Amygdala (tissue), 56 donors: ENCODE data around the gene SFXN5.
A peak's percentile ranks its signal among the peaks of the same experiment; 100 is the strongest.
"Not testable (repeated sequence)": the region's sequence is repeated elsewhere in the genome, so short reads cannot be mapped to it uniquely, and the experiment has no call there.

Experiments
- DNase-seq, 56 donors: peaks; one replicate each; lab custom pipeline; 2025; lab: John Stamatoyannopoulos, UW

The SFXN5 gene

GRCh38 chr2:73103018-73103542 lies 31.6 kb upstream of the SFXN5 start:
- peak in 1 of 56 donors; percentile 12 for DNase-seq

GRCh38 chr2:73101626-73102256 lies 30.2 kb upstream of the SFXN5 start:
- DNase-seq = no peak

DNA sequence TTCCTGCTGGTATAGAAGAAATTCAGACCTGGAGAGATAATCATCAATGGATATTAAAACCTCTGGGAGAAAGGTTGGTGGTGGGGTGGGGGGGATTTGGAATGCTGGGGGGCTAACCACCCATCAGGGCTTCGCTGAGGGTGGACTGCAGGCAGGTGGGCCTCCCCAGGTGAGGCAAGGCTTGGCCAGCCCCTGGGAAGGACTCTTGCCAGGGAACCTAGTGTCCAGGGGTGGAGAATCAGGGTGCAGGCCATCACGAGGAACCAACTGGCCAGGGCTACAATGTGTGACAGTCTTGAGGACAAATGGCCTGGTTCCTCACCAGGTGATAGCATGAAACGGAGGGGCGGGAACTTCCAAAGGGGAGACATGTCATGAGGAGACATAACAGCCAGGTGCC lies 29.4 kb upstream of the SFXN5 start:
- DNase-seq = no peak

DNA sequence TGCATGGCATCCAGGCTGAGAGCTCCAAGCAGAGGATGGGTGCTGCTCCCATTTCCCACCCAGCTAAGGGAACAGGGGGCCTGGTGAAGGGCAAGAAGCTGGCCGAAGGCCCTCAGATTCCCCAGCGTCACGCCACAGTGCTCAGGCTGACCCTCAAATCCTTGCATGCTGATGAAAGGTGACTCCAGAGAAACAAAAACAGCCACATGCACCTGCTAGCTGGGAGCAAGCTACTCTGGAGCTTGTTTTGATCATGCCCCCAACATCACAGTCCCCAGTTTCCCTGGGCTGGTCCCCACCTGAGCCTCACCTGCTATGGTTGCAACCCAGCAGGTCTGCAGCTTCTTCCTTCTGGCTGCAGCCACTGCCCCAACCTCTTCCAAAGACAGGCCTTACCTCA lies 28.0 kb upstream of the SFXN5 start:
- DNase-seq = no peak

GRCh38 chr2:73095910-73096309 lies 24.4 kb upstream of the SFXN5 start:
- DNase-seq = no peak

GRCh38 chr2:73093601-73094218 lies 22.2 kb upstream of the SFXN5 start:
- not testable (repeated sequence) for DNase-seq

DNA sequence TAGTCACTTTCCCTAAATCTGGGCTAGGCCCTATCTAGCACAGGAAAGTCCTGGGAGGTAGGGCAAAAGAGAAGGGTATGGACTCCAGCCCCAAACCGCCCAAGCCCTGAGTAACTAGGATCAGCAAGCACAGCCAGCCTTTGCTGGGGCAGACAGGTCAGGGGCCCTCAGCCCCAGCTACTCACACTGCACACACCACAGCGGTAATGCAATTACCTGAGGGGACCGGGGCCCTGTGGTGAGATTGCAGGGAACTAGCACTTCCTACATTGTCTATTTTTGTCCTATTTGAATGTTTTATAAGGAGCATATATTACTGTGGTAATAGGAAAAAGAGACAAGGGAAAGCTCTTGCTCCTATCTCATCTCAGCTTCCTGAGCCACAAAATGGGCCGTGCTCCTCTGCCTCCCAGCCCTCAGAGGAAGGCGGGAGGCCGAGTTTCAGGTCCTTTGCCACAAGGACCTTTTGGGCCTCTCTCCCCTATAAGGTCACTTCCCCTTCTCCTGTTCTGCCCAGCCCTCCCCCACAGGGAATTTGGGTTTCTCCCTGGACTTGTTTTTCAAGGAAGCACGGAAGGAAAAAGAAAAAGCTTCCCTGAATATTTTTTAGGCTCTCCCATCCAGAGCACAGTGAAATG lies 20.8 kb upstream of the SFXN5 start:
- DNase-seq = no peak

DNA sequence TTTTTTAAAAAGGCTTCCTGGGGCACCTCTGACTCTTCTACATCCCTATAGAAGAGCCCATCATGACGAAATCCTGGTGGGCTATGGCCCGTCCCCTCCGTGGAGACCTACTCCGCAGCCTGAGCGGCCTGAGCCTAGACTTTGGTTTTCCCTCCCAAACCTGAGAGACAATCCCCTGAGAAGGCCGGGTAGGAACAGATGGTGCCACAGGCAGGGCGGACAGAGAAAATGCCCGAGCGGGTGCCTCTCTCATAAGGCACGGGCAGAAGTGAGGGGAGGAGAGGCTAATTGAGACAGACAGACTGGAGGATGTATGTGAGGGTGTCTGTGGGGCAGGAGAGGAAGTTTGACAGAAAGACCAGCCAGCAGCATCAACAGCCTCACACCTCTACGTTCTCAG lies 20.2 kb upstream of the SFXN5 start:
- DNase-seq = no peak

DNA sequence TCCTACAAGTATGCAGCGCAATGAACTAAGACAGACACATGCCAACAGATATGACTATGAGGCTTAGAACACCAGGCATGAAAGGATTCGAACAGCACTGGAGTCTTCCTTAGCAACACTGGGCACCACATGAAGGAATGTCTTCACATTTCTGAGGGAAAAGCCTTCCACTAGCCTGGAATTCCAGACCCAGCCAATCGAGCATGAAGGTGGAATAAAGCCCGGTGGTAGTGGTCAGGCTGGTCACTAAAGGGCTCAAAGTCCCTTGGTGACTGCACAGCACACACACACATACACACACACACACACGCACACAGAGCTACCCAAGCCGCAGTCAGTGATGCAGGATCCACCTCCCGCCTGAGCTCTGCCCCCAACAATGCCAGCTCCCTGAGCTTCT lies 19.7 kb upstream of the SFXN5 start:
- DNase-seq = no peak

GRCh38 chr2:73089270-73090030 lies 17.9 kb upstream of the SFXN5 start:
- DNase-seq = no peak

DNA sequence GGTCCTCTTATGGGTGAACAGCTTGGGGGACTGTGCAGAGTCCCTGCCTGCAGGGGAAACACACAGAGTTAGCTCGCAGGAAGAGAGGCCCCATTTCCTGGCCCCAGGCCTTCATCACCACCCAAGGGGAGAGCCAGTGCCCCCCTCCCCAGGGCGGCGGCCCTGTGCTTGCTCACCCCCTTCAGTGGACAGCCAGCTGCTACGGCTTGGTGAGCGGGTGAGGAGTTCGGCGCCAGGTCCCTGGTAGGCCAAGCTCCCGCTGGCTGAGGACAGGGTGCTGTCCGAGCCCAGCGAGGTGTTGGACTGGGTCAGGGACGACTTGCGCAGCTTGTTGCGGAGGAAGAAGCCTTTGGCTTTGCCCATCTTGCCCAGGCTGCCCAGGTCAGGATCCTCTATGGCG lies 17.2 kb upstream of the SFXN5 start:
- no peak for DNase-seq

DNA sequence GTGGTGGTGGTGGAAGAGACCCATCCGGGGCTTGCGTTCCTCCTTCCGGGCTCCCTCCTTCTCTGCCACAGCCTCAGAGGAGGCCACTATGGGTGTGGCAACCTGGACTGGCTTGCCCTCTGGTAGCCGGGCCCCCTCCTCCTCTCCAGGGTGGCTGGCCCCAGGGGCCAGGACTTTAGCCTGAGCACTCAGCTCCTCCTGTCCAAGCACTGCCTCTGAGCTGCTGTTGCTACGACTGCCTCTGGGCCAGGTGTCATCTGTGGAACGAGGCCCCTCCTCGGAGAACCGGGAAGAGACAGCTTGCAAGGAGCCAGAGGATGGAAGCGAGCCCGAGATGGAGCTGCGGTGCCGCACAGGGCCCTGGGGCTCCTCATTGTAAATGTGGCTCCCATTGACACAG lies 16.7 kb upstream of the SFXN5 start:
- DNase-seq = no peak

DNA sequence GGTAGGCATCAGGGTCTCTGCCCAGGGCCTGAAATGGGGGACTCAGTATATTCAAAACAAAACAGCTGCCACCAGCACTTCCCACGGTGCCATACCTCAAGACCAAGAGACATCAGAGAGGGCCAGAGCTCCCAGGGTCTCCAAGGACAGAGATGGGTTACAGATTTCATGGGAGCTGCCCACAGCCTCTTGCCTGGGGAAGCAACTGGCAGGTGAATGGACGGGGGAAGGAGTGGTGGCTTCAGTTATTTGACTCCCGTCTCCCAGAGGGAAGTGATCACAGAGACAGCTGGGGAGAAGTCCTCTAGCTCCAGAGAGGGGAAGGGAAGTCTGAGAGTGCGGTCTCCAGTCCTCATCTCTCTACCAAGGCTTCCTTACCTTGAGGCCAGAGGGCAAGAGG lies 15.8 kb upstream of the SFXN5 start:
- DNase-seq = no peak

GRCh38 chr2:73085691-73086090 lies 14.2 kb upstream of the SFXN5 start:
- peak in 53 of 56 donors; percentile 9 to 92 (median 57) for DNase-seq

DNA sequence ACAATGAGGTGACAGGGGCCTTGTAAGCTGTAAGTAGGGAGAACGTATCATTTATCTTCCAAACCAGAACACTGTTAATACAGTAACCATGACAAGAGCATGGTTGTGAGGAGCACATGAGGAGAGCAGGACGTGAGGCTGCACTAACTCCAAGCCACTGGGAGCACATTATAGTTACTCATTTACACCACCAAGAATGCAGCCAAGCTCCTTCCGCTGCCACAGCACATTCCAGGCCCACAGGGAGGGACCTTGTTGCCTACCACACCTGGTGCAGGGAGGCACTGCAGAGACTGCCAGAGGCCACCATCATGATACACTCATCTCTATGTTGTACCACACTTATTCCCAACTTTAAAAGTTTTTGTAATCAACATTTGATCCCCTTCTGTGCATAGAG lies 13.5 kb upstream of the SFXN5 start:
- DNase-seq = no peak

DNA sequence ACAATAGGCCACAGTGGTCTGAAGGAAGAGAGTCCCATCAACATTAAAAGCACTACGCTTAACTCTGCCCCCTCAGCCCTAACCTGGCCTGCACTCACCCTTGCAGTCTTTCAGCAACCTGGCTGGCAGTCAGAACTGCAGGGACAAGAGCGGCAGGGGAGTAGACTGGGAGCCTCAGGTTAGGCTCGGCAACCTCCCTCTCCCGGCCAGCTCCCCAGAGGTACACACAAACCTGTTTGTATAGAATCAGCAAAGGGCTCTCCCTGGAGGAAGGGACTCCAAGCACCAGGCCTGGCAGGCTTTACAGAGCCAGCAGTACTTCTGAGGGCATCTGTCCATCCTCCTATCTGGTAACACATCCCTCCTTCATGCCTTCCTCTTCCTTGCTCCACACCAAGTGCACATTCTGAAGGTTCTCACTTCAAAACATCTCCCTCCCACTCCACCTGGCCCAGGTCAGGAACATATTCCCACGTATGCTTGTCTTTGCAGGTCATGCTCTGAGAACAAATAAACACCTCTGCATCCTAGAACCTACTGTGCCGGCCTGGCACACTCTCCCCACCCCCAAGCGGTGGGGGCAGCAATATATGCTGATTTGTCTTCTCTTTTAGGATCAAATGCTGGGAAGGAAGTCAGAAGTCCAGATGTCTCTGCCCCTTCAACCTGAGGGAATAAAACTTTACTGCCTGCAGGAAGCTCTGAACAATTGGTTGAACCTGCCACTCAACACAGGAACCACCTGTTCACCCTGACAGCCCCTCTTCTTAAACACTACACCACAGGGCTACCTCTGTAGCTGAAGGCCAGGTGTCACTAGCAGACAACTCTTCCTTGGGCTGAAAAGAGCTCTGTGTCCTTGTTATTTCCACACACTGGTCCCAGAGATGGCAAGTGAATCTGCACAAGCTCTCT lies 12.6 kb upstream of the SFXN5 start:
- DNase-seq = no peak

- no peak for DNase-seq
These were observed 11.3 kb upstream of the SFXN5 start for GRCh38 chr2:73082523-73083410.

DNA sequence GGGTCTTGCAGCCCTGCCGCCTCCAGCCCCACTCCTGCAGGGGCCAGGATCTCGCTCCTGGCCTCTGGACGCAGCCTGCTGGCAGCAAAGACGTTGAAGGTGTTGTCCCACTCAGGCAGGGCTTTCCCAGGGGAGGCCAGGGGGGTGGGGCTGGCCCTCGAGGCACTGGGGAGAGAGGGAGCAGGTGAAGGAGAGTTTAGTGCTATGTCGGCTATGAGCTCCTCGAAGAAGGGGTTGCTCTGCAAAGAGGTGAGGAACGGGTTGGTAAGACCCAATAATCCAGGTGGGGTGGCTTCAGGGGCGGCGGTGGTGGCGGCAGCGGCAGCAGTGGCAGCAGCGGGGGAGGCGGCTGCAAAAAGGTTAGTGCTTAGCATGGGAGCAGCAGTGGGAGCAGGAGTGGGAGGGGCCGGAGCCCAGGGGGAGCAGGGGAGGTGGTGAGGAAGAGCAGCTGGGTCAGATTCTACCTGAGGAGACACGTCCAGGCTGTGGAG lies 9.7 kb upstream of the SFXN5 start:
- DNase-seq = no peak
